Measurements from ENCODE around the gene SSNA1.

GRCh38 chr9:137140151-137141012 lies 48.1 kb upstream of the SSNA1 start:
- TF ChIP-seq ZNF830 (tag by site-specific recombination; IDR thresholded peaks at IDR 0.05; ENCODE audit: low read depth) (no peak), ZNF324 (tag by site-specific recombination; IDR thresholded peaks at IDR 0.05) (no peak), ZNF391 (tag by site-specific recombination; IDR thresholded peaks at IDR 0.05; ENCODE audit: borderline replicate concordance, low read depth) (no peak), ZNF629 (tag by site-specific recombination; IDR thresholded peaks at IDR 0.05) (no peak), ELK4 (IDR thresholded peaks at IDR 0.05; ENCODE audit: borderline replicate concordance, low read depth, low read length) (no peak), PRDM10 (tag by site-specific recombination; IDR thresholded peaks at IDR 0.05) (no peak), HOXA7 (CRISPR knock-in tag; IDR thresholded peaks at IDR 0.05; ENCODE audit: borderline replicate concordance) (no peak)
- TF ChIP-seq, protein P1, sequence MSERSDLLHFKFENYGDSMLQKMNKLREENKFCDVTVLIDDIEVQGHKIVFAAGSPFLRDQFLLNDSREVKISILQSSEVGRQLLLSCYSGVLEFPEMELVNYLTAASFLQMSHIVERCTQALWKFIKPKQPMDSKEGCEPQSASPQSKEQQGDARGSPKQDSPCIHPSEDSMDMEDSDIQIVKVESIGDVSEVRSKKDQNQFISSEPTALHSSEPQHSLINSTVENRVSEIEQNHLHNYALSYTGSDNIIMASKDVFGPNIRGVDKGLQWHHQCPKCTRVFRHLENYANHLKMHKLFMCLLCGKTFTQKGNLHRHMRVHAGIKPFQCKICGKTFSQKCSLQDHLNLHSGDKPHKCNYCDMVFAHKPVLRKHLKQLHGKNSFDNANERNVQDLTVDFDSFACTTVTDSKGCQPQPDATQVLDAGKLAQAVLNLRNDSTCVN (tag by site-specific recombination; optimal IDR thresholded peaks at IDR 0.05), result no peak
- TF ChIP-seq, protein P2, sequence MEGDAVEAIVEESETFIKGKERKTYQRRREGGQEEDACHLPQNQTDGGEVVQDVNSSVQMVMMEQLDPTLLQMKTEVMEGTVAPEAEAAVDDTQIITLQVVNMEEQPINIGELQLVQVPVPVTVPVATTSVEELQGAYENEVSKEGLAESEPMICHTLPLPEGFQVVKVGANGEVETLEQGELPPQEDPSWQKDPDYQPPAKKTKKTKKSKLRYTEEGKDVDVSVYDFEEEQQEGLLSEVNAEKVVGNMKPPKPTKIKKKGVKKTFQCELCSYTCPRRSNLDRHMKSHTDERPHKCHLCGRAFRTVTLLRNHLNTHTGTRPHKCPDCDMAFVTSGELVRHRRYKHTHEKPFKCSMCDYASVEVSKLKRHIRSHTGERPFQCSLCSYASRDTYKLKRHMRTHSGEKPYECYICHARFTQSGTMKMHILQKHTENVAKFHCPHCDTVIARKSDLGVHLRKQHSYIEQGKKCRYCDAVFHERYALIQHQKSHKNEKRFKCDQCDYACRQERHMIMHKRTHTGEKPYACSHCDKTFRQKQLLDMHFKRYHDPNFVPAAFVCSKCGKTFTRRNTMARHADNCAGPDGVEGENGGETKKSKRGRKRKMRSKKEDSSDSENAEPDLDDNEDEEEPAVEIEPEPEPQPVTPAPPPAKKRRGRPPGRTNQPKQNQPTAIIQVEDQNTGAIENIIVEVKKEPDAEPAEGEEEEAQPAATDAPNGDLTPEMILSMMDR (tag by site-specific recombination; IDR thresholded peaks at IDR 0.05), result no peak

Measured in HEK293 (cell line).